HepG2 (cell line): ENCODE results near the gene IL1R1. TPM values are rescaled to one million over a fixed set of nuclear protein-coding genes. Genes with fewer than 3 reads are reported as not detected.

Experiments used
- CHCHD3 ChIP-seq: sonication (generic); formaldehyde crosslinking; IDR thresholded peaks from 2 replicates; pipeline ENCODE4 v1.8.0; 2022; ENCODE audit warnings: mild to moderate bottlenecking, missing genetic modification reagents, moderate library complexity
- FOXK1 ChIP-seq: sonication (generic); formaldehyde crosslinking; IDR thresholded peaks from 2 replicates; pipeline ENCODE4 v1.4.0; 2020; ENCODE audit warnings: low read depth, missing genetic modification reagents, borderline replicate concordance
- GPN1 ChIP-seq: sonication (generic); formaldehyde crosslinking; IDR thresholded peaks from 2 replicates; pipeline ENCODE4 v1.5.1; 2020; ENCODE audit warnings: missing genetic modification reagents, borderline replicate concordance
- KDM1A ChIP-seq: IDR thresholded peaks from 2 replicates; pipeline ENCODE4 v1.6.1; 2016; ENCODE audit warnings: missing compliant biosample characterization
- MTF2 ChIP-seq: sonication (generic); formaldehyde crosslinking; IDR thresholded peaks from 2 replicates; pipeline ENCODE4 v1.5.0; 2020; ENCODE audit warnings: missing genetic modification reagents, borderline replicate concordance
- NCOR1 ChIP-seq: fragments of 200-600 bp; sonication (generic); IDR thresholded peaks from 2 replicates; pipeline ENCODE4 v1.7.0; 2017; ENCODE audit warnings: antibody characterized with exemption, low read length, borderline replicate concordance
- NFIC ChIP-seq: IDR thresholded peaks from 2 replicates; pipeline ENCODE4 v1.6.1; 2012; ENCODE audit warnings: mild to moderate bottlenecking, low read length, inconsistent platforms
- NR1H2 ChIP-seq: sonication (generic); formaldehyde crosslinking; IDR thresholded peaks from 2 replicates; pipeline ENCODE4 v1.8.1; 2022; ENCODE audit warnings: low read depth, missing genetic modification reagents, borderline replicate concordance
- RARG ChIP-seq: sonication (generic); formaldehyde crosslinking; IDR thresholded peaks from 2 replicates; pipeline ENCODE4 v1.4.0; 2020; ENCODE audit warnings: low read depth, mild to moderate bottlenecking, missing genetic modification reagents
- SALL1 ChIP-seq: sonication (generic); formaldehyde crosslinking; IDR thresholded peaks from 2 replicates; pipeline ENCODE4 v1.8.0; 2022; ENCODE audit warnings: mild to moderate bottlenecking, missing genetic modification reagents
- SPEN ChIP-seq: sonication (generic); formaldehyde crosslinking; IDR thresholded peaks from 2 replicates; pipeline ENCODE4 v1.5.1; 2020; ENCODE audit warnings: low read depth, mild to moderate bottlenecking, missing genetic modification reagents
- ZFY ChIP-seq: sonication (generic); formaldehyde crosslinking; IDR thresholded peaks from 2 replicates; pipeline ENCODE4 v1.4.0; 2020; ENCODE audit warnings: missing genetic modification reagents
- ZNF235 ChIP-seq: sonication (generic); formaldehyde crosslinking; IDR thresholded peaks from 2 replicates; pipeline ENCODE4 v1.8.1; 2023; ENCODE audit warnings: mild to moderate bottlenecking, missing genetic modification reagents, borderline replicate concordance
- ZNF256 ChIP-seq: sonication (generic); formaldehyde crosslinking; conservative IDR thresholded peaks from 2 replicates; pipeline ENCODE4 v1.4.0; 2020; ENCODE audit warnings: missing genetic modification reagents
- ZNF296 ChIP-seq: sonication (generic); formaldehyde crosslinking; conservative IDR thresholded peaks from 2 replicates; pipeline ENCODE4 v1.5.0; 2020; ENCODE audit warnings: mild to moderate bottlenecking, missing genetic modification reagents
- ZNF441 ChIP-seq: sonication (generic); formaldehyde crosslinking; IDR thresholded peaks from 2 replicates; pipeline ENCODE4 v1.7.0; 2021; ENCODE audit warnings: missing genetic modification reagents, borderline replicate concordance
- ZNF772 ChIP-seq: sonication (generic); formaldehyde crosslinking; IDR thresholded peaks from 2 replicates; pipeline ENCODE4 v1.5.0; 2020; ENCODE audit warnings: mild to moderate bottlenecking, missing genetic modification reagents
- ZSCAN31 ChIP-seq: sonication (generic); formaldehyde crosslinking; IDR thresholded peaks from 2 replicates; pipeline ENCODE4 v1.5.0; 2020; ENCODE audit warnings: low read depth, mild to moderate bottlenecking, missing genetic modification reagents
- polyA plus RNA-seq, 8 experiments: library from polyadenylated mRNA; depleted of rRNA in 3 of 8; stranded (reverse) in 7 of 8; unstranded in 1 of 8; fragments of >200 nt; fragmentation: Illumina TruSeq in 4 of 8; extraction: Trizol in 4 of 8; gene quantifications; 2 replicates each; pipeline versions ENCODE4 v1.2.1 to v1.2.3, GENCODE V29; 2011 to 2016; ENCODE audit warnings: low read depth in 4 of 8, missing spikeins in 1 of 8, mixed read lengths in 1 of 8; ENCODE audit not compliant: insufficient read depth in 1 of 8
- total RNA-seq, 5 experiments: library from RNA; depleted of rRNA; stranded (reverse); fragments of >200 nt; fragmentation: Illumina TruSeq; extraction: Trizol; gene quantifications; 2 replicates each; pipeline ENCODE4 v1.2.3, GENCODE V29; 2016; ENCODE audit warnings: low read depth in 1 of 5
- TF ChIP-seq, protein P1 (sequence below): sonication (generic); formaldehyde crosslinking; IDR thresholded peaks from 2 replicates; pipeline ENCODE4 v1.5.0; 2020; ENCODE audit warnings: missing genetic modification reagents
- TF ChIP-seq, protein P2 (sequence below), 2 experiments: IDR thresholded peaks; 2 replicates each; pipeline ENCODE4 v1.6.1; 2011 to 2012; ENCODE audit warnings: low read length in 2 of 2, borderline replicate concordance in 1 of 2, low read depth in 1 of 2, mild to moderate bottlenecking in 1 of 2, moderate library complexity in 1 of 2
- TF ChIP-seq, protein P3 (sequence below): sonication (generic); formaldehyde crosslinking; IDR thresholded peaks from 2 replicates; pipeline ENCODE4 v1.4.0; 2020; ENCODE audit warnings: mild to moderate bottlenecking, missing genetic modification reagents, borderline replicate concordance
- TF ChIP-seq, protein P4 (sequence below): IDR thresholded peaks from 2 replicates; pipeline ENCODE4 v1.6.1; 2016; ENCODE audit warnings: mild to moderate bottlenecking, missing biosample characterization, missing genetic modification reagents

Gene IL1R1
- total and polyA plus RNA-seq, 2 of the 13 experiments (the other 11 are each of a cell fraction or from before 2014, with no cell fraction given) = 38.0 to 93.1 TPM

DNA sequence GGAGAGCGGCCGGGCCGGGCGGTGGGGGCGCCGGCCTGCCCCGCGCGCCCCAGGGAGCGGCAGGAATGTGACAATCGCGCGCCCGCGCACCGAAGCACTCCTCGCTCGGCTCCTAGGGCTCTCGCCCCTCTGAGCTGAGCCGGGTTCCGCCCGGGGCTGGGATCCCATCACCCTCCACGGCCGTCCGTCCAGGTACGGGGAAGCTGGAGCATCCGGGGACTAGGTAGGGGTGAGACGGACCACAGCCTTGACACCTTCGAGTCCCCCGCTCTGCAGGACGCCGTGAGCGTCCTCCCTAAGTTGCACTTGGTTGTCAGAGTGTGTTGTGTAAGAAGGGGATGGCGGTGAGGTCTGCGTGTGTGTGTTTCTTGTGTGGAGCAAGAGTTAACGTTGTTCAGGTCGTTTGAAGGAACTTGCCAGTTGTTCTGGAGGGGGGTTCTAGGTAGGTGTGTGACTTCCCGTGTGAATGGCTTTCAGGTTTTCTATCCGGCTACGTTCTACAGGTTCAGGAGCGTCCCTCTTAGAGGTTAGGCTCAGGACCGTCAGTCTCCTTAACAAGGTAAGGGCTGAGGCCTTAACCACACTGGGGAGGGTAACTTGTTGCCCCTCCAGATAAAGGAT is 393 bp downstream of the IL1R1 start (continued):
- TF ChIP-seq, protein P1, sequence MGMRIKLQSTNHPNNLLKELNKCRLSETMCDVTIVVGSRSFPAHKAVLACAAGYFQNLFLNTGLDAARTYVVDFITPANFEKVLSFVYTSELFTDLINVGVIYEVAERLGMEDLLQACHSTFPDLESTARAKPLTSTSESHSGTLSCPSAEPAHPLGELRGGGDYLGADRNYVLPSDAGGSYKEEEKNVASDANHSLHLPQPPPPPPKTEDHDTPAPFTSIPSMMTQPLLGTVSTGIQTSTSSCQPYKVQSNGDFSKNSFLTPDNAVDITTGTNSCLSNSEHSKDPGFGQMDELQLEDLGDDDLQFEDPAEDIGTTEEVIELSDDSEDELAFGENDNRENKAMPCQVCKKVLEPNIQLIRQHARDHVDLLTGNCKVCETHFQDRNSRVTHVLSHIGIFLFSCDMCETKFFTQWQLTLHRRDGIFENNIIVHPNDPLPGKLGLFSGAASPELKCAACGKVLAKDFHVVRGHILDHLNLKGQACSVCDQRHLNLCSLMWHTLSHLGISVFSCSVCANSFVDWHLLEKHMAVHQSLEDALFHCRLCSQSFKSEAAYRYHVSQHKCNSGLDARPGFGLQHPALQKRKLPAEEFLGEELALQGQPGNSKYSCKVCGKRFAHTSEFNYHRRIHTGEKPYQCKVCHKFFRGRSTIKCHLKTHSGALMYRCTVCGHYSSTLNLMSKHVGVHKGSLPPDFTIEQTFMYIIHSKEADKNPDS = 0 out of 2 replicates have a peak, but pooled peaks have one; percentile 69
- peak; percentile 42 for TF ChIP-seq SPEN
- 0 out of 2 replicates have a peak, but pooled peaks have one; percentile 14 for TF ChIP-seq ZNF235 (CRISPR knock-in tag)
- no peak for TF ChIP-seq NCOR1
- TF ChIP-seq GPN1 (CRISPR knock-in tag) = no peak
- TF ChIP-seq, protein P2, sequence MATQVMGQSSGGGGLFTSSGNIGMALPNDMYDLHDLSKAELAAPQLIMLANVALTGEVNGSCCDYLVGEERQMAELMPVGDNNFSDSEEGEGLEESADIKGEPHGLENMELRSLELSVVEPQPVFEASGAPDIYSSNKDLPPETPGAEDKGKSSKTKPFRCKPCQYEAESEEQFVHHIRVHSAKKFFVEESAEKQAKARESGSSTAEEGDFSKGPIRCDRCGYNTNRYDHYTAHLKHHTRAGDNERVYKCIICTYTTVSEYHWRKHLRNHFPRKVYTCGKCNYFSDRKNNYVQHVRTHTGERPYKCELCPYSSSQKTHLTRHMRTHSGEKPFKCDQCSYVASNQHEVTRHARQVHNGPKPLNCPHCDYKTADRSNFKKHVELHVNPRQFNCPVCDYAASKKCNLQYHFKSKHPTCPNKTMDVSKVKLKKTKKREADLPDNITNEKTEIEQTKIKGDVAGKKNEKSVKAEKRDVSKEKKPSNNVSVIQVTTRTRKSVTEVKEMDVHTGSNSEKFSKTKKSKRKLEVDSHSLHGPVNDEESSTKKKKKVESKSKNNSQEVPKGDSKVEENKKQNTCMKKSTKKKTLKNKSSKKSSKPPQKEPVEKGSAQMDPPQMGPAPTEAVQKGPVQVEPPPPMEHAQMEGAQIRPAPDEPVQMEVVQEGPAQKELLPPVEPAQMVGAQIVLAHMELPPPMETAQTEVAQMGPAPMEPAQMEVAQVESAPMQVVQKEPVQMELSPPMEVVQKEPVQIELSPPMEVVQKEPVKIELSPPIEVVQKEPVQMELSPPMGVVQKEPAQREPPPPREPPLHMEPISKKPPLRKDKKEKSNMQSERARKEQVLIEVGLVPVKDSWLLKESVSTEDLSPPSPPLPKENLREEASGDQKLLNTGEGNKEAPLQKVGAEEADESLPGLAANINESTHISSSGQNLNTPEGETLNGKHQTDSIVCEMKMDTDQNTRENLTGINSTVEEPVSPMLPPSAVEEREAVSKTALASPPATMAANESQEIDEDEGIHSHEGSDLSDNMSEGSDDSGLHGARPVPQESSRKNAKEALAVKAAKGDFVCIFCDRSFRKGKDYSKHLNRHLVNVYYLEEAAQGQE (IDR thresholded peaks at IDR 0.05; ENCODE audit: borderline replicate concordance in 1 of 2, low read depth in 1 of 2, low read length in 2 of 2) = no peak
- TF ChIP-seq RARG (CRISPR knock-in tag) = no peak
- TF ChIP-seq, protein P3, sequence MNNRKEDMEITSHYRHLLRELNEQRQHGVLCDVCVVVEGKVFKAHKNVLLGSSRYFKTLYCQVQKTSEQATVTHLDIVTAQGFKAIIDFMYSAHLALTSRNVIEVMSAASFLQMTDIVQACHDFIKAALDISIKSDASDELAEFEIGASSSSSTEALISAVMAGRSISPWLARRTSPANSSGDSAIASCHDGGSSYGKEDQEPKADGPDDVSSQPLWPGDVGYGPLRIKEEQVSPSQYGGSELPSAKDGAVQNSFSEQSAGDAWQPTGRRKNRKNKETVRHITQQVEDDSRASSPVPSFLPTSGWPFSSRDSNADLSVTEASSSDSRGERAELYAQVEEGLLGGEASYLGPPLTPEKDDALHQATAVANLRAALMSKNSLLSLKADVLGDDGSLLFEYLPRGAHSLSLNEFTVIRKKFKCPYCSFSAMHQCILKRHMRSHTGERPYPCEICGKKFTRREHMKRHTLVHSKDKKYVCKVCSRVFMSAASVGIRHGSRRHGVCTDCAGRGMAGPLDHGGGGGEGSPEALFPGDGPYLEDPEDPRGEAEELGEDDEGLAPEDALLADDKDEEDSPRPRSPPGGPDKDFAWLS (CRISPR knock-in tag) = no peak
- peak; percentile 70 for TF ChIP-seq ZSCAN31 (CRISPR knock-in tag)
- TF ChIP-seq ZNF296 = no peak; the same call in 1 of the 2 replicates
- no peak for TF ChIP-seq FOXK1 (CRISPR knock-in tag)
- TF ChIP-seq ZFY (CRISPR knock-in tag) = peak; percentile 21; the same call in 1 of the 2 replicates
- peak; percentile 60; the same call in 1 of the 2 replicates for TF ChIP-seq MTF2
- TF ChIP-seq, protein P4, sequence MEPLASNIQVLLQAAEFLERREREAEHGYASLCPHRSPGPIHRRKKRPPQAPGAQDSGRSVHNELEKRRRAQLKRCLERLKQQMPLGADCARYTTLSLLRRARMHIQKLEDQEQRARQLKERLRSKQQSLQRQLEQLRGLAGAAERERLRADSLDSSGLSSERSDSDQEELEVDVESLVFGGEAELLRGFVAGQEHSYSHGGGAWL (CRISPR knock-in tag) = no peak
- no peak for TF ChIP-seq NFIC
- no peak for TF ChIP-seq ZNF441 (CRISPR knock-in tag)
- TF ChIP-seq ZNF256 (CRISPR knock-in tag) = no peak
- no peak for TF ChIP-seq KDM1A (CRISPR knock-in tag)
- TF ChIP-seq NR1H2 (CRISPR knock-in tag) = no peak
- TF ChIP-seq ZNF772 = peak; percentile 86
- TF ChIP-seq CHCHD3 = no peak
- peak; percentile 46 for TF ChIP-seq SALL1
